GM18499 (cell line): ENCODE measurements around the gene KCNH2.
A peak's percentile ranks its signal among the peaks of the same experiment; 100 is the strongest.
"Not testable (repeated sequence)": the region's sequence is repeated elsewhere in the genome, so short reads cannot be mapped to it uniquely, and the experiment has no call there.

Source experiments
- ATAC-seq: cut with Tn5 transposase; IDR thresholded peaks from one replicate; pipeline ENCODE4 v1.9.1; 2021; ENCODE audit warnings: moderate number of reproducible peaks; ENCODE audit not compliant: insufficient read depth, unreplicated experiment

The KCNH2 gene

GRCh38 chr7:150912427-150912826 lies 65.7 kb downstream of the KCNH2 start:
- ATAC-seq = no peak

GRCh38 chr7:150911590-150912267 lies 66.4 kb downstream of the KCNH2 start:
- no peak for ATAC-seq

GRCh38 chr7:150910996-150911422 lies 67.1 kb downstream of the KCNH2 start:
- ATAC-seq = no peak

- not testable (repeated sequence) for ATAC-seq
Measured at GRCh38 chr7:150910305-150910995, 67.7 kb downstream of the KCNH2 start.

- ATAC-seq = no peak
Measured at GRCh38 chr7:150909200-150909995, 68.7 kb downstream of the KCNH2 start.

- ATAC-seq = no peak
Measured at GRCh38 chr7:150908173-150908572, 69.9 kb downstream of the KCNH2 start.

GRCh38 chr7:150904011-150904909 lies 73.9 kb downstream of the KCNH2 start:
- no peak for ATAC-seq

- no peak for ATAC-seq
Measured at GRCh38 chr7:150903606-150904005, 74.5 kb downstream of the KCNH2 start.

GRCh38 chr7:150902078-150903033 lies 75.8 kb downstream of the KCNH2 start:
- ATAC-seq = no peak

GRCh38 chr7:150901160-150902035 lies 76.7 kb downstream of the KCNH2 start:
- no peak for ATAC-seq

- no peak for ATAC-seq
Measured at GRCh38 chr7:150900675-150901074, 77.4 kb downstream of the KCNH2 start.

- ATAC-seq = peak; percentile 56
Measured at GRCh38 chr7:150898475-150899011, 79.6 kb downstream of the KCNH2 start.

- no peak for ATAC-seq
Measured at GRCh38 chr7:150897502-150898474, 80.3 kb downstream of the KCNH2 start.

GRCh38 chr7:150896562-150897209 lies 81.4 kb downstream of the KCNH2 start:
- no peak for ATAC-seq

- no peak for ATAC-seq
Measured at GRCh38 chr7:150895809-150896208, 82.3 kb downstream of the KCNH2 start.
